ENCODE results near the gene SNX13.

DNA sequence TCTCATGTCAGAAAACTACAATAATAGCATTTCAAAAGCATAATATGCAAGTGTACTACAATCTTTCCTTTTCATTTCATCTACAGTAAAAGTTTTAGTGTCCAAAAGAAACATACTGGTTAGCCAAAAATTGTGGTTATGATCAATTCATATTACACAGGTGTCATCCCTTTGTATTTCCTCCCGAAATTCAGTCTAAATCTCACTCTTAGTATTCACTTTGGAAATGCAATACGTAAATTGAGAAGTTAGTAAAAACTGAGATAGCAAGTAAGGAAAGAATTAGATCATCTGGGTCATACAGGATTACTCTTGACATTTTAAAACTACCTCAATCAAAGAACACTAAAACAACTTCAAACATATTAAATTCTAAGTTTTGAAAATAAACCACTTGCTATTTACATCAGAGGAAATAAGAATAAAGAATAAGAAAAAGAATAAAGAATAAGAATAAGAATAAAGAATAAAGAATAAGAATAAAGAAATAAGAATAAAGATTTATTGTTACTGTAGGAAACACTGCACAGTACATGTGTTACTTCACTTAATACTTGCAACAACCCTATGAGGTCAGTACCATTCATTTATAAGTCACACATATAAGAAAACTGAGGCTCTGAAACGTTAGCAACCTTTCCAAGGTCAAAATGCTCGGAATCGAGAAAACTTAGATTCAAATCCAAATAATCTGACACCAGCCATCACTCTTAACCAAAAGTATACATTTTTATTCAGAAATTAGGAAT lies 10.5 kb downstream of the SNX13 start:
- TF ChIP-seq POLR2A (IDR thresholded peaks at IDR 0.05; ENCODE audit: low read depth, low read length) (no peak), NFE2L2 (IDR thresholded peaks at IDR 0.05; ENCODE audit: low read depth, low read length) (no peak), RAD21 (IDR thresholded peaks at IDR 0.05; ENCODE audit: low read length) (no peak), RFX5 (IDR thresholded peaks at IDR 0.05; ENCODE audit: low read depth, low read length) (no peak), BHLHE40 (IDR thresholded peaks at IDR 0.05; ENCODE audit: low read depth, low read length) (no peak), RCOR1 (IDR thresholded peaks at IDR 0.05; ENCODE audit: insufficient replicate concordance, low read length) (no peak)
- TF ChIP-seq, protein P1, sequence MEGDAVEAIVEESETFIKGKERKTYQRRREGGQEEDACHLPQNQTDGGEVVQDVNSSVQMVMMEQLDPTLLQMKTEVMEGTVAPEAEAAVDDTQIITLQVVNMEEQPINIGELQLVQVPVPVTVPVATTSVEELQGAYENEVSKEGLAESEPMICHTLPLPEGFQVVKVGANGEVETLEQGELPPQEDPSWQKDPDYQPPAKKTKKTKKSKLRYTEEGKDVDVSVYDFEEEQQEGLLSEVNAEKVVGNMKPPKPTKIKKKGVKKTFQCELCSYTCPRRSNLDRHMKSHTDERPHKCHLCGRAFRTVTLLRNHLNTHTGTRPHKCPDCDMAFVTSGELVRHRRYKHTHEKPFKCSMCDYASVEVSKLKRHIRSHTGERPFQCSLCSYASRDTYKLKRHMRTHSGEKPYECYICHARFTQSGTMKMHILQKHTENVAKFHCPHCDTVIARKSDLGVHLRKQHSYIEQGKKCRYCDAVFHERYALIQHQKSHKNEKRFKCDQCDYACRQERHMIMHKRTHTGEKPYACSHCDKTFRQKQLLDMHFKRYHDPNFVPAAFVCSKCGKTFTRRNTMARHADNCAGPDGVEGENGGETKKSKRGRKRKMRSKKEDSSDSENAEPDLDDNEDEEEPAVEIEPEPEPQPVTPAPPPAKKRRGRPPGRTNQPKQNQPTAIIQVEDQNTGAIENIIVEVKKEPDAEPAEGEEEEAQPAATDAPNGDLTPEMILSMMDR (conservative IDR thresholded peaks at IDR 0.05; ENCODE audit: low read depth, low read length), result no peak
